Astrocyte of the cerebellum (primary cell): Measurements from ENCODE around the gene CAPZA1.
"Not testable (repeated sequence)": the region's sequence is repeated elsewhere in the genome, so short reads cannot be mapped to it uniquely, and the experiment has no call there.

Source experiments
- DNase-seq: peaks from one replicate; pipeline ENCODE4 v3.0.0-alpha.2; 2011; ENCODE audit warnings: low read depth
- H3K4me3 ChIP-seq: 2 replicates; pipeline ENCODE4 v1.5.1; 2011; ENCODE audit warnings: mild to moderate bottlenecking, low read depth, low read length, moderate library complexity
- CTCF ChIP-seq: IDR thresholded peaks from 2 replicates; pipeline ENCODE4 v1.5.1; 2012; ENCODE audit warnings: low read length, low read depth, moderate library complexity, mild to moderate bottlenecking; ENCODE audit errors: missing control alignments
- in situ Hi-C: cut with HindIII; loops from 2 replicates; pipeline ENCODE4 v1.10.0; 2017; ENCODE audit warnings: low sequenced_read_pairs

Gene CAPZA1

GRCh38 chr1:112636597-112637253 is 17.1 kb downstream of the CAPZA1 start:
- TF ChIP-seq CTCF = no peak
- no peak for DNase-seq
- in situ Hi-C loops = no loop called here
- H3K4me3 ChIP-seq = no peak overlapping the region

- no peak for DNase-seq
- TF ChIP-seq CTCF = no peak
- in situ Hi-C loops = no loop called here
- H3K4me3 ChIP-seq = no peak overlapping the region
Observed at GRCh38 chr1:112637254-112638109, 17.9 kb downstream of the CAPZA1 start.

- DNase-seq = no peak
- TF ChIP-seq CTCF = no peak
- H3K4me3 ChIP-seq = no peak overlapping the region
- in situ Hi-C loops = no loop called here
Observed at GRCh38 chr1:112638110-112638428, 18.4 kb downstream of the CAPZA1 start.

- in situ Hi-C loops, H3K4me3 ChIP-seq, DNase-seq: not testable (repeated sequence)
Observed at GRCh38 chr1:112640437-112640836, 20.8 kb downstream of the CAPZA1 start.

GRCh38 chr1:112643080-112643479 is 23.4 kb downstream of the CAPZA1 start:
- in situ Hi-C loops = no loop called here
- DNase-seq = no peak
- no peak for TF ChIP-seq CTCF
- H3K4me3 ChIP-seq = no peak overlapping the region

- no peak for DNase-seq
- TF ChIP-seq CTCF = no peak
- in situ Hi-C loops = no loop called here
- H3K4me3 ChIP-seq = no peak overlapping the region
Observed at GRCh38 chr1:112646225-112646624, 26.6 kb downstream of the CAPZA1 start.

- in situ Hi-C loops = no loop called here
- no peak overlapping the region for H3K4me3 ChIP-seq
- DNase-seq = no peak
- TF ChIP-seq CTCF = no peak
Observed at GRCh38 chr1:112651205-112651604, 31.6 kb downstream of the CAPZA1 start.
